OCI-LY3 (cell line): Measurements from ENCODE around the gene MDFI.

ENCODE experiments used
- CTCF ChIP-seq: fragments of 200-600, 300-600 bp; sonication (generic); IDR thresholded peaks from 2 replicates; pipeline ENCODE4 v1.5.1; 2014; ENCODE audit warnings: antibody characterized with exemption, low read length, low read depth
- EZH2phosphoT487 ChIP-seq: fragments of 200-600 bp; shearing (Covaris generic); IDR thresholded peaks from 2 replicates; pipeline ENCODE4 v1.6.1; 2018; ENCODE audit warnings: antibody characterized with exemption, mixed run types, low read depth

GRCh38 chr6:41598670-41599014 is 39.6 kb upstream of the MDFI start:
- no peak for TF ChIP-seq CTCF
- TF ChIP-seq EZH2phosphoT487, result no peak
